Measurements from ENCODE around the gene HSPA12B.

GRCh38 chr20:3735768-3736167 lies 3.3 kb downstream of the HSPA12B start:
- TF ChIP-seq, protein P1, sequence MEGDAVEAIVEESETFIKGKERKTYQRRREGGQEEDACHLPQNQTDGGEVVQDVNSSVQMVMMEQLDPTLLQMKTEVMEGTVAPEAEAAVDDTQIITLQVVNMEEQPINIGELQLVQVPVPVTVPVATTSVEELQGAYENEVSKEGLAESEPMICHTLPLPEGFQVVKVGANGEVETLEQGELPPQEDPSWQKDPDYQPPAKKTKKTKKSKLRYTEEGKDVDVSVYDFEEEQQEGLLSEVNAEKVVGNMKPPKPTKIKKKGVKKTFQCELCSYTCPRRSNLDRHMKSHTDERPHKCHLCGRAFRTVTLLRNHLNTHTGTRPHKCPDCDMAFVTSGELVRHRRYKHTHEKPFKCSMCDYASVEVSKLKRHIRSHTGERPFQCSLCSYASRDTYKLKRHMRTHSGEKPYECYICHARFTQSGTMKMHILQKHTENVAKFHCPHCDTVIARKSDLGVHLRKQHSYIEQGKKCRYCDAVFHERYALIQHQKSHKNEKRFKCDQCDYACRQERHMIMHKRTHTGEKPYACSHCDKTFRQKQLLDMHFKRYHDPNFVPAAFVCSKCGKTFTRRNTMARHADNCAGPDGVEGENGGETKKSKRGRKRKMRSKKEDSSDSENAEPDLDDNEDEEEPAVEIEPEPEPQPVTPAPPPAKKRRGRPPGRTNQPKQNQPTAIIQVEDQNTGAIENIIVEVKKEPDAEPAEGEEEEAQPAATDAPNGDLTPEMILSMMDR (conservative IDR thresholded peaks at IDR 0.05; ENCODE audit: low read depth, low read length), result no peak
- TF ChIP-seq SMC3 (IDR thresholded peaks at IDR 0.05; ENCODE audit: low read depth, low read length) (no peak), RCOR1 (IDR thresholded peaks at IDR 0.05; ENCODE audit: insufficient replicate concordance, low read length) (no peak), MAZ (IDR thresholded peaks at IDR 0.05; ENCODE audit: borderline replicate concordance, low read depth, low read length) (no peak), POLR2A (IDR thresholded peaks at IDR 0.05; ENCODE audit: low read depth, low read length) (no peak), RAD21 (IDR thresholded peaks at IDR 0.05; ENCODE audit: low read length) (no peak)

Data from IMR-90 (cell line).